GM12878 (cell line): Measurements from ENCODE around the gene TNK2. TPM values are rescaled to one million over a fixed set of nuclear protein-coding genes. Genes with fewer than 3 reads are reported as not detected.

ENCODE experiments used
- ATAC-seq: fragments of 200-7000 bp; cut with Tn5 transposase; 3 replicates; pipeline ENCODE4 v1.9.1; 2020; ENCODE audit warnings: mild to moderate bottlenecking, moderate library complexity
- BruUV-seq: library from RNA; stranded (reverse); fragments of 400-500 nt; replicated peaks from 2 replicates; lab custom pipeline; 2021; lab: Mats Ljungman, UMichigan
- CTCF ChIA-PET: fragments of 300-600 bp; sonication (Branson Sonifier 250); formaldehyde crosslinking; extraction: SDS; loops from one replicate; lab custom pipeline; 2021; ENCODE audit warnings: inconsistent platforms; lab: Yijun Ruan, JAX
- POLR2A ChIA-PET: fragments of 350-600 bp; formaldehyde crosslinking; extraction: SDS; loops from one replicate; lab custom pipeline; 2021; ENCODE audit warnings: inconsistent platforms; lab: Charles Lee
- RAD21 ChIA-PET: fragments of 300-600 bp; sonication (Branson Sonifier 250); formaldehyde crosslinking; loops from one replicate; lab custom pipeline; 2023; ENCODE audit warnings: antibody characterized with exemption; ENCODE audit not compliant: unreplicated experiment; lab: Charles Lee
- SMC1A ChIA-PET: fragments of 300-600 bp; sonication (Branson Sonifier 250); formaldehyde crosslinking; loops from one replicate; lab custom pipeline; 2023; ENCODE audit not compliant: unreplicated experiment, uncharacterized antibody; lab: Charles Lee
- DNase-seq: peaks from one replicate; pipeline ENCODE4 v3.0.0-alpha.2; 2011; ENCODE audit warnings: low read depth, low spot score
- FAIRE-seq: peaks from 3 replicates; lab custom pipeline; 2011; peaks lifted over from hg19 to GRCh38; lab: Jason Lieb, UNC
- H2AFZ ChIP-seq: 2 replicates; pipeline ENCODE4 v1.6.0; 2011; ENCODE audit warnings: low read depth, low read length, control low read depth; ENCODE audit not compliant: control insufficient read depth
- H3K27ac ChIP-seq: 2 replicates; pipeline ENCODE4 v1.5.1; 2011; ENCODE audit warnings: control low read depth; ENCODE audit not compliant: control insufficient read depth, insufficient read depth
- H3K27me3 ChIP-seq, 2 experiments: replicated peaks in 1 of 2; 2 replicates each; pipeline versions ENCODE4 v1.6.0 to v1.6.1; 2011; ENCODE audit warnings: low read length in 1 of 2; ENCODE audit not compliant: control insufficient read depth in 2 of 2, insufficient read depth in 2 of 2
- H3K36me3 ChIP-seq, 2 experiments: 2 replicates each; pipeline ENCODE4 v1.5.1; 2011; ENCODE audit warnings: low read length in 1 of 2; ENCODE audit not compliant: control insufficient read depth in 2 of 2, insufficient read depth in 2 of 2
- H3K4me1 ChIP-seq: 2 replicates; pipeline ENCODE4 v1.6.1; 2011; ENCODE audit warnings: mild to moderate bottlenecking, low read length, moderate library complexity, mixed read lengths; ENCODE audit not compliant: control insufficient read depth, insufficient read depth
- H3K4me2 ChIP-seq: 2 replicates; pipeline ENCODE4 v1.6.0; 2011; ENCODE audit warnings: control low read depth; ENCODE audit not compliant: control insufficient read depth, insufficient read depth
- H3K4me3 ChIP-seq: fragments of 200-600 bp; sonication (generic); 2 replicates; pipeline ENCODE4 v1.5.1; 2016
- H3K79me2 ChIP-seq: 2 replicates; pipeline ENCODE4 v1.6.0; 2011; ENCODE audit warnings: low read length; ENCODE audit not compliant: control insufficient read depth, insufficient read depth
- H3K9ac ChIP-seq: 2 replicates; pipeline ENCODE4 v1.8.0; 2011; ENCODE audit warnings: low read length, control low read depth, mixed read lengths; ENCODE audit not compliant: control insufficient read depth, insufficient read depth
- H3K9me3 ChIP-seq: replicated peaks from 3 replicates; pipeline ENCODE4 v1.5.1; 2011; ENCODE audit warnings: mild to moderate bottlenecking, low read length; ENCODE audit not compliant: control insufficient read depth, insufficient read depth
- H4K20me1 ChIP-seq: 2 replicates; pipeline ENCODE4 v1.6.0; 2011; ENCODE audit not compliant: control insufficient read depth, insufficient read depth
- BCL3 ChIP-seq: IDR thresholded peaks from 2 replicates; pipeline ENCODE4 v1.6.1; 2011; ENCODE audit warnings: borderline replicate concordance, low read depth, mild to moderate bottlenecking, moderate library complexity, low read length; ENCODE audit not compliant: insufficient read depth, poor library complexity, severe bottlenecking
- BMI1 ChIP-seq: fragments of 450-650 bp; IDR thresholded peaks from 2 replicates; pipeline ENCODE4 v1.6.1; 2016; ENCODE audit warnings: mild to moderate bottlenecking, moderate library complexity, borderline replicate concordance
- CBX5 ChIP-seq: sonication (generic); IDR thresholded peaks from 2 replicates; pipeline ENCODE4 v1.6.1; 2016; ENCODE audit warnings: low read depth, moderate library complexity, mild to moderate bottlenecking, inconsistent platforms
- EED ChIP-seq: sonication (generic); IDR thresholded peaks from 2 replicates; pipeline ENCODE4 v1.6.1; 2016; ENCODE audit warnings: antibody characterized with exemption, low read depth
- EZH2 ChIP-seq: IDR thresholded peaks from 2 replicates; pipeline ENCODE4 v1.6.1; 2012; ENCODE audit warnings: low read depth, mild to moderate bottlenecking, control low read depth, inconsistent platforms, low read length, borderline replicate concordance; ENCODE audit not compliant: control insufficient read depth
- IKZF1 ChIP-seq: fragments of 450-650 bp; conservative IDR thresholded peaks from 2 replicates; pipeline ENCODE4 v1.6.1; 2017; ENCODE audit warnings: antibody characterized with exemption, mild to moderate bottlenecking
- MAX ChIP-seq: IDR thresholded peaks from 2 replicates; pipeline ENCODE4 v1.6.1; 2012; ENCODE audit warnings: low read depth, low read length, improper control_type of control experiment
- RB1 ChIP-seq: fragments of 450-650 bp; formaldehyde crosslinking; IDR thresholded peaks from 2 replicates; pipeline ENCODE4 v1.6.1; 2017; ENCODE audit warnings: mild to moderate bottlenecking, borderline replicate concordance
- SMAD5 ChIP-seq: IDR thresholded peaks from 2 replicates; pipeline ENCODE4 v1.6.1; 2016; ENCODE audit warnings: antibody characterized with exemption, low read depth
- SPI1 ChIP-seq: IDR thresholded peaks from 2 replicates; pipeline ENCODE4 v1.6.1; 2011; ENCODE audit warnings: low read depth, mild to moderate bottlenecking, low read length, moderate library complexity, borderline replicate concordance; ENCODE audit not compliant: insufficient read depth
- STAT3 ChIP-seq: IDR thresholded peaks from 2 replicates; pipeline ENCODE4 v1.6.1; 2011; ENCODE audit warnings: low read depth, low read length, improper control_type of control experiment
- TCF12 ChIP-seq: IDR thresholded peaks from 2 replicates; pipeline ENCODE4 v1.6.1; 2011; ENCODE audit warnings: low read depth, mild to moderate bottlenecking, low read length
- ZNF217 ChIP-seq: fragments of 450-650 bp; IDR thresholded peaks from 2 replicates; pipeline ENCODE4 v1.6.1; 2017; ENCODE audit warnings: antibody characterized with exemption, mild to moderate bottlenecking
- WGBS: methylation state at CpG from one replicate; pipeline ENCODE4 v1.1.6; 2016; ENCODE audit warnings: low lambda C conversion rate; ENCODE audit not compliant: insufficient replicate concordance, insufficient coverage; ENCODE audit errors: missing lambda C conversion rate; 5-methylcytosine and 5-hydroxymethylcytosine counted together
- in situ Hi-C: fragments of 300-500 bp; cut with MboI; formaldehyde crosslinking; loops from 9 replicates; pipeline ENCODE4 v1.14.3; 2018; ENCODE audit warnings: mixed read lengths
- intact Hi-C: fragments of 100-400 bp; cut with micrococcal nuclease; formaldehyde crosslinking; loops from one replicate; pipeline ENCODE4 v1.14.2; 2022; ENCODE audit not compliant: unreplicated experiment
- polyA plus RNA-seq, 11 experiments: library from polyadenylated mRNA; depleted of rRNA in 4 of 11; unstranded in 6 of 11; stranded (reverse) in 5 of 11; fragments of >200 nt; fragmentation: Nextera tagmentation in 4 of 11; fragmentation: Illumina TruSeq in 1 of 11; extraction: Ambion mirVana in 4 of 11; extraction: Trizol in 1 of 11; gene quantifications; 1 replicate in 1 of 11; 2 replicates in 10 of 11; pipeline versions ENCODE4 v1.2.1 to v1.2.3, GENCODE V29; 2011 to 2016; ENCODE audit warnings: inconsistent platforms in 2 of 11, missing spikeins in 2 of 11, low read depth in 1 of 11
- total RNA-seq, 4 experiments: library from RNA; depleted of rRNA in 3 of 4; stranded (reverse); fragments of >200 nt in 3 of 4; fragmentation: Illumina TruSeq in 1 of 4; extraction: Trizol in 1 of 4; gene quantifications; 2 replicates each; pipeline versions ENCODE4 v1.2.1 to v1.2.3, GENCODE V29; 2013 to 2021
- TF ChIP-seq, protein P1 (sequence below): IDR thresholded peaks from 2 replicates; pipeline ENCODE4 v1.6.1; 2012; ENCODE audit warnings: low read length, inconsistent platforms
- TF ChIP-seq, protein P2 (sequence below): fragments of 150-350 bp; IDR thresholded peaks from 2 replicates; pipeline ENCODE4 v1.6.1; 2014; ENCODE audit warnings: mild to moderate bottlenecking, low read depth, low read length
- TF ChIP-seq, protein P3 (sequence below): IDR thresholded peaks from 2 replicates; pipeline ENCODE4 v1.6.1; 2011; ENCODE audit warnings: mild to moderate bottlenecking, low read depth, low read length, moderate library complexity; ENCODE audit not compliant: insufficient replicate concordance

Gene TNK2
- total and polyA plus RNA-seq, 10 of the 15 experiments (the other 5 are each of a cell fraction or from before 2014, with no cell fraction given) = 0.13 to 47.8 (median 10.8) TPM

- no peak for TF ChIP-seq BCL3
- no peak for TF ChIP-seq BMI1
- TF ChIP-seq SPI1 = no peak
- no peak for TF ChIP-seq RB1
- TF ChIP-seq SMAD5 = no peak
- no peak for TF ChIP-seq IKZF1
- no peak for TF ChIP-seq TCF12
These were observed 23.4 kb upstream of the TNK2 start (continued) for GRCh38 chr3:195931582-195932273.

DNA sequence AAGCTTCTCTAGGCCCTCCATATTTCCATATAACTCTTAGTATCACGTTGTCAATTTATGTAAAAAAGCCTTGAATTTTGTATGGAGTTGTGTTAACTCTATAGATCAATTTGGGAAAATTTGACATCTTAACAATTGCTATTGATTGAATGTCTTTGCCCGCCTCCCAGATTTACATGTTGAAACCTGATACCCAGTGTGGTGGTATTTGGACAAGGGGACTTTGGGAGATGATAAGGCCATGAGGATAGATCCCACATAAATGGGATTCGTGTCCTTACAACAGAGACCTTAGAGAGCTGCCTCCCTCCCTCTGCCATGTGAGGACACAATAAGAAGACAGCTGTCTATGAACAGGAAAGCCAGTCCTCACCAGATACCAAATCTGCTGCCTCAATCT lies 21.1 kb upstream of the TNK2 start:
- intact Hi-C loops = no loop called here
- no peak overlapping the region for H3K4me2 ChIP-seq
- H3K36me3 ChIP-seq = no peaks in the 10 kb centered on the region
- H3K9ac ChIP-seq = no peak overlapping the region
- ChIA-PET SMC1A (interaction anchor here (1.4 kb wide), 1 partner anchor 13 kb away, joined by 3 read pairs; no protein-coding TSS in a partner anchor), RAD21 (interaction anchor here (0.6 kb wide), 1 partner anchor 144 kb away, joined by 3 read pairs; no protein-coding TSS in a partner anchor), CTCF (no interaction called here), POLR2A (no interaction called here)
- ATAC-seq (no peak), FAIRE-seq (no peak), DNase-seq (no peak)
- BruUV-seq = no TSS peak
- 96% methylated on average over 3 of the region's 3 CpGs for WGBS
- no peaks in the 10 kb centered on the region for H3K79me2 ChIP-seq
- no peak overlapping the region for H2AFZ ChIP-seq
- H3K4me1 ChIP-seq = no peaks in the 10 kb centered on the region
- H3K4me3 ChIP-seq = no peak overlapping the region
- in situ Hi-C loops = no loop called here
- no peaks in the 10 kb centered on the region for H3K9me3 ChIP-seq
- H4K20me1 ChIP-seq = no peaks in the 10 kb centered on the region
- no peak overlapping the region for H3K27ac ChIP-seq
- H3K27me3 ChIP-seq = no peaks in the 10 kb centered on the region
- TF ChIP-seq, protein P1, sequence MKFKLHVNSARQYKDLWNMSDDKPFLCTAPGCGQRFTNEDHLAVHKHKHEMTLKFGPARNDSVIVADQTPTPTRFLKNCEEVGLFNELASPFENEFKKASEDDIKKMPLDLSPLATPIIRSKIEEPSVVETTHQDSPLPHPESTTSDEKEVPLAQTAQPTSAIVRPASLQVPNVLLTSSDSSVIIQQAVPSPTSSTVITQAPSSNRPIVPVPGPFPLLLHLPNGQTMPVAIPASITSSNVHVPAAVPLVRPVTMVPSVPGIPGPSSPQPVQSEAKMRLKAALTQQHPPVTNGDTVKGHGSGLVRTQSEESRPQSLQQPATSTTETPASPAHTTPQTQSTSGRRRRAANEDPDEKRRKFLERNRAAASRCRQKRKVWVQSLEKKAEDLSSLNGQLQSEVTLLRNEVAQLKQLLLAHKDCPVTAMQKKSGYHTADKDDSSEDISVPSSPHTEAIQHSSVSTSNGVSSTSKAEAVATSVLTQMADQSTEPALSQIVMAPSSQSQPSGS = no peak
- TF ChIP-seq, protein P2, sequence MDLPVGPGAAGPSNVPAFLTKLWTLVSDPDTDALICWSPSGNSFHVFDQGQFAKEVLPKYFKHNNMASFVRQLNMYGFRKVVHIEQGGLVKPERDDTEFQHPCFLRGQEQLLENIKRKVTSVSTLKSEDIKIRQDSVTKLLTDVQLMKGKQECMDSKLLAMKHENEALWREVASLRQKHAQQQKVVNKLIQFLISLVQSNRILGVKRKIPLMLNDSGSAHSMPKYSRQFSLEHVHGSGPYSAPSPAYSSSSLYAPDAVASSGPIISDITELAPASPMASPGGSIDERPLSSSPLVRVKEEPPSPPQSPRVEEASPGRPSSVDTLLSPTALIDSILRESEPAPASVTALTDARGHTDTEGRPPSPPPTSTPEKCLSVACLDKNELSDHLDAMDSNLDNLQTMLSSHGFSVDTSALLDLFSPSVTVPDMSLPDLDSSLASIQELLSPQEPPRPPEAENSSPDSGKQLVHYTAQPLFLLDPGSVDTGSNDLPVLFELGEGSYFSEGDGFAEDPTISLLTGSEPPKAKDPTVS = no peak
- TF ChIP-seq SPI1 (no peak), MAX (no peak), ZNF217 (no peak), CBX5 (no peak), EZH2 (no peak), STAT3 (no peak), EED (no peak)
- TF ChIP-seq, protein P3, sequence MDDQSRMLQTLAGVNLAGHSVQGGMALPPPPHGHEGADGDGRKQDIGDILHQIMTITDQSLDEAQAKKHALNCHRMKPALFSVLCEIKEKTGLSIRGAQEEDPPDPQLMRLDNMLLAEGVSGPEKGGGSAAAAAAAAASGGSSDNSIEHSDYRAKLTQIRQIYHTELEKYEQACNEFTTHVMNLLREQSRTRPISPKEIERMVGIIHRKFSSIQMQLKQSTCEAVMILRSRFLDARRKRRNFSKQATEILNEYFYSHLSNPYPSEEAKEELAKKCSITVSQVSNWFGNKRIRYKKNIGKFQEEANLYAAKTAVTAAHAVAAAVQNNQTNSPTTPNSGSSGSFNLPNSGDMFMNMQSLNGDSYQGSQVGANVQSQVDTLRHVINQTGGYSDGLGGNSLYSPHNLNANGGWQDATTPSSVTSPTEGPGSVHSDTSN = no peak
